CD4-positive, alpha-beta T cell treated with Interleukin-12 subunit alpha and Interleukin-12 subunit beta, for 1 hour (primary cell): Measurements from ENCODE around the gene CDH19.

Source experiments
- DNase-seq: peaks from one replicate; pipeline ENCODE4 v3.0.0-alpha.2; 2020

The CDH19 gene

GRCh38 chr18:66603941-66604627 lies at the start of gene CDH19:
TSS of gene CDH19 (minus strand) at chr18:66604090. CDS start at chr18:66572204, 31,886 bp downstream.
- no peak for DNase-seq

- no peak for DNase-seq
Measured at GRCh38 chr18:66647671-66648070, 43.8 kb upstream of the CDH19 start.

- DNase-seq, result no peak
Measured at GRCh38 chr18:66646609-66647008, 42.7 kb upstream of the CDH19 start.

GRCh38 chr18:66645983-66646382 lies 42.1 kb upstream of the CDH19 start:
- DNase-seq, result no peak

- no peak for DNase-seq
Measured at GRCh38 chr18:66641056-66641455, 37.2 kb upstream of the CDH19 start.

GRCh38 chr18:66640431-66640830 lies 36.5 kb upstream of the CDH19 start:
- DNase-seq, result no peak

- DNase-seq, result no peak
Measured at GRCh38 chr18:66638856-66639629, 35.2 kb upstream of the CDH19 start.

GRCh38 chr18:66635342-66635741 lies 31.5 kb upstream of the CDH19 start:
- no peak for DNase-seq

GRCh38 chr18:66632756-66633155 lies 28.9 kb upstream of the CDH19 start:
- no peak for DNase-seq

GRCh38 chr18:66630831-66631230 lies 26.9 kb upstream of the CDH19 start:
- no peak for DNase-seq

GRCh38 chr18:66623821-66624220 lies 19.9 kb upstream of the CDH19 start:
- DNase-seq, result no peak

GRCh38 chr18:66621816-66622576 lies 18.1 kb upstream of the CDH19 start:
- no peak for DNase-seq

- DNase-seq, result no peak
Measured at GRCh38 chr18:66616523-66616983, 12.7 kb upstream of the CDH19 start.

GRCh38 chr18:66615176-66615575 lies 11.3 kb upstream of the CDH19 start:
- no peak for DNase-seq

GRCh38 chr18:66607632-66608031 lies 3.7 kb upstream of the CDH19 start:
- no peak for DNase-seq

GRCh38 chr18:66601649-66602048 lies 2.2 kb downstream of the CDH19 start:
- DNase-seq, result no peak

- no peak for DNase-seq
Measured at GRCh38 chr18:66599190-66599589, 4.7 kb downstream of the CDH19 start.

GRCh38 chr18:66587430-66587829 lies 16.5 kb downstream of the CDH19 start:
- no peak for DNase-seq

- no peak for DNase-seq
Measured at GRCh38 chr18:66582211-66582610, 21.7 kb downstream of the CDH19 start.

GRCh38 chr18:66575263-66575662 lies 28.6 kb downstream of the CDH19 start:
- DNase-seq, result no peak

GRCh38 chr18:66571845-66572244 lies 32.0 kb downstream of the CDH19 start:
- DNase-seq, result no peak

GRCh38 chr18:66566616-66567015 lies 37.3 kb downstream of the CDH19 start:
- no peak for DNase-seq

GRCh38 chr18:66564236-66564635 lies 39.7 kb downstream of the CDH19 start:
- DNase-seq, result no peak

GRCh38 chr18:66562279-66562678 lies 41.6 kb downstream of the CDH19 start:
- no peak for DNase-seq
